AG04450 (cell line): Measurements from ENCODE around the gene PGC. TPM values are rescaled to one million over a fixed set of nuclear protein-coding genes. Genes with fewer than 3 reads are reported as not detected.
A peak's percentile ranks its signal among the peaks of the same experiment; 100 is the strongest.

ENCODE experiments used
- CTCF ChIA-PET: fragments of 300-600, 350-600 bp; formaldehyde crosslinking; extraction: SDS; loops from one replicate; lab custom pipeline; 2022; ENCODE audit warnings: antibody characterized with exemption, inconsistent platforms; lab: Charles Lee
- POLR2A ChIA-PET: fragments of 350-600 bp; formaldehyde crosslinking; extraction: SDS; loops from one replicate; lab custom pipeline; 2021; ENCODE audit warnings: antibody characterized with exemption, inconsistent platforms; lab: Yijun Ruan, JAX
- DNase-seq: peaks from one replicate; pipeline ENCODE4 v3.0.0-alpha.2; 2011; ENCODE audit warnings: low read depth, low spot score
- H3K27ac ChIP-seq: one replicate; pipeline ENCODE4 v1.5.1; 2012; ENCODE audit warnings: low read depth, low read length, control low read depth
- H3K27me3 ChIP-seq: one replicate; pipeline ENCODE4 v1.6.0; 2012; ENCODE audit warnings: low read length; ENCODE audit not compliant: control insufficient read depth, insufficient read depth
- H3K4me3 ChIP-seq: 2 replicates; pipeline ENCODE4 v1.5.1; 2011; ENCODE audit warnings: mild to moderate bottlenecking, low read depth, low read length, control low read depth
- H3K9me3 ChIP-seq: 2 replicates; pipeline ENCODE4 v1.5.1; 2012; ENCODE audit warnings: low read length; ENCODE audit not compliant: control insufficient read depth, insufficient read depth
- CTCF ChIP-seq: IDR thresholded peaks from 2 replicates; pipeline ENCODE4 v1.5.1; 2011; ENCODE audit warnings: low read depth, low read length, control low read depth, inconsistent platforms
- polyA plus RNA-seq: library from polyadenylated mRNA; depleted of rRNA; stranded (reverse); fragments of >200 nt; gene quantifications from 2 replicates; pipeline ENCODE4 v1.2.3, GENCODE V29; 2011

The PGC gene
- polyA plus RNA-seq, 1 experiment, result not detected

DNA sequence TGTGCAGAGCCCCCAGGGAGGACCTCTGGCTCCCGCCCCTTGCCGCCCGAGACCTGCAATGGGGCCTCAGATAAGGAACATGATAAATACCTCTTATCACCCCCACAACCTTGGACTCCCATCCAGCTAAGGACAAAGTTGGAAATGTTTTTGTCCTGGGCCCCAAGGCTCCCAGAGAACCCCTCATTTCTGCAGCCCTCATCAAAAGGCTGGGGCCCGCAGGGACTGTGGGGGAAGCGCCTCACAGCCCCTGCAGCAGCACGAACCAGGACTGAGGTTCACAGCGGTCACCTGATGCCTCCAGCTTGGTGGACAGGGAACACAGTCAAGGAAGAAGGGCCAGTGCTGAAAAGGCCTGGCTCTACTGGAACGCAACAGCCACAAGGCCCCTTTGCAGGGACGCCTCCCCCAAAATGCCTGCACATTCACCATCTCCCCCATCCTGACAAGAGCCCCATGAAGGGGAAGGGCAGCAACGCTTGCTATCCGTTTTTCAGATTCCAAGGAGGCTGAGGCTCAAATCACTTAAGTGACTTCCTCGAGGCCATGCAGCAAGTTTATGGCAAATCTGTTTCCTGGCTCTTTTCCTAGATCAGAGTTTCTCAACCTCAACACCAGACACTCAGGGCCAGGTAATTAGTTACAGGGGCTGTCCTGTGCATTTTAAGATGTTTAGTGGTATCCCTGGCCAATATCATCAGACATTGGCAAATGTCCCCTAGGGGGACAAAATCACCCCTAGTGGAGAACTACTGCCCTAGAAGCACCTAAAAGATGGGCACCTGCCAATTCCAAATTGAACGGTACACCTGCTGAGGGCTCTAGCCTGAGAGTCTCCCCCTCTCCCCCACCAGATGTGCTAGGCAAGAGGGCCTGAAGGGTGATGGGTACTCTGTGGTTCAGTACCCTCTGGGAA lies 22.4 kb downstream of the PGC start:
- no peak for TF ChIP-seq CTCF
- H3K4me3 ChIP-seq, result no peak overlapping the region
- DNase-seq, result no peak
- ChIA-PET POLR2A (interaction anchor here (3.0 kb wide), 1 partner anchor 9 kb away, joined by 13 read pairs; no protein-coding TSS in a partner anchor), CTCF (no interaction called here)
- no peaks in the 10 kb centered on the region; the same call in 1 of the 2 replicates for H3K9me3 ChIP-seq
- no peaks in the 10 kb centered on the region for H3K27me3 ChIP-seq
- no peak overlapping the region for H3K27ac ChIP-seq

DNA sequence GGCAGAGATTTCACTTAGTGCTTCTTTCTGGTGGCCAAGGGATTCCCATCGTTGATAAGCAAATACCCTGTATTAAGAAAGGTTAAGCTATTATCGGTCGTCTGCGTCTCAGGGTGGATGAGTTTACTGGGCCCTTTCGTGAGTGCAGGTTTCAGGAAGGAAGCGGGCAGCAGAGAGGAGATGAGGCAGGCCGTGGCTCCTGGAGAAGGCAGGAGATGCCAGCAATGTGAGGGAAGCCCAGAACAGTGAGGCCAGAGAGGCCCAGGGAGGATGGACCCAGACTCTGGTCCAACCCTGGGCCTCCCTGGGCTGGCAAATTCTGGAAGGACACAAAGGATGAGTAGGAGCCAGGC lies 23.0 kb downstream of the PGC start:
- Histone ChIP-seq H3K9me3 (no peaks in the 10 kb centered on the region; the same call in 1 of the 2 replicates), H3K27ac (no peak overlapping the region), H3K27me3 (no peaks in the 10 kb centered on the region), H3K4me3 (no peak overlapping the region)
- no peak for DNase-seq
- no peak for TF ChIP-seq CTCF
- ChIA-PET CTCF (no interaction called here), POLR2A (interaction anchor here (3.0 kb wide), 1 partner anchor 10 kb away, joined by 13 read pairs; no protein-coding TSS in a partner anchor)

GRCh38 chr6:41723530-41724227 lies 23.5 kb downstream of the PGC start:
- ChIA-PET POLR2A (interaction anchor here (1.1 to 3.0 kb wide), 2 partner anchors 10 to 11 kb away, joined by 3 to 13 read pairs; no protein-coding TSS in a partner anchor), CTCF (interaction anchor here (0.7 to 1.9 kb wide), 3 partner anchors 18 to 63 kb away, joined by 3 to 13 read pairs (median 3); no protein-coding TSS in a partner anchor)
- Histone ChIP-seq H3K4me3 (peak overlapping the region; percentile 40), H3K9me3 (no peaks in the 10 kb centered on the region; the same call in 1 of the 2 replicates), H3K27ac (peak overlapping the region; percentile 87), H3K27me3 (no peaks in the 10 kb centered on the region)
- DNase-seq, result peak; percentile 65
- no peak for TF ChIP-seq CTCF

GRCh38 chr6:41722969-41723529 lies 24.1 kb downstream of the PGC start:
- Histone ChIP-seq H3K27ac (peak overlapping the region; percentile 87), H3K27me3 (no peaks in the 10 kb centered on the region), H3K4me3 (peak overlapping the region; percentile 40), H3K9me3 (no peaks in the 10 kb centered on the region; the same call in 1 of the 2 replicates)
- ChIA-PET POLR2A (interaction anchor here (1.1 to 3.0 kb wide), 2 partner anchors 10 to 11 kb away, joined by 3 to 13 read pairs; no protein-coding TSS in a partner anchor), CTCF (interaction anchor here (0.5 to 1.9 kb wide), 6 partner anchors 8 to 63 kb away, joined by 3 to 13 read pairs (median 3); no protein-coding TSS in a partner anchor)
- DNase-seq, result no peak
- no peak for TF ChIP-seq CTCF
